ENCODE data around the gene C3orf49. TPM values are rescaled to one million over a fixed set of nuclear protein-coding genes. Genes with fewer than 3 reads are reported as not detected.

The C3orf49 gene
- total and polyA plus RNA-seq, 2 of the 13 experiments (the other 11 are each of a cell fraction or from before 2014, with no cell fraction given): not detected

DNA sequence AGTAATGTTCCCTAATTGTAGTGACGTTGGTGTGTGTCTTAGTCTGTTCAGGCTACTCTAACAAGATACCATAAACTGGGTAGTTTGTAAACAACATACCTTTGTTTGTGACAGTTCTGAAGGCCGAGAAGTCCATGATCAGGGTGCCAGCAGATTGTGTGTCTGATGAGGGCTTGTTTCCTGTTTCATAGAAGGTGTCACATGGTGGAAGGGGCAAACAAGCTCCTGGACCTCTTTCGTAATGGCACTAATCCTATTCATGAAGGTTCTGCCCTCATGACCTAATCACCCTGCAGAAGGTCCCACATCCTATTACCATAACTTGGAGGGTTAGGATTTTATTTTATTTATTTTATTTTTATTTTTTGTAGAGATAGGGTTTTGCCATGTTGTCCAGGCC is 55.7 kb downstream of the C3orf49 start (continued):
- TF ChIP-seq, protein P1, sequence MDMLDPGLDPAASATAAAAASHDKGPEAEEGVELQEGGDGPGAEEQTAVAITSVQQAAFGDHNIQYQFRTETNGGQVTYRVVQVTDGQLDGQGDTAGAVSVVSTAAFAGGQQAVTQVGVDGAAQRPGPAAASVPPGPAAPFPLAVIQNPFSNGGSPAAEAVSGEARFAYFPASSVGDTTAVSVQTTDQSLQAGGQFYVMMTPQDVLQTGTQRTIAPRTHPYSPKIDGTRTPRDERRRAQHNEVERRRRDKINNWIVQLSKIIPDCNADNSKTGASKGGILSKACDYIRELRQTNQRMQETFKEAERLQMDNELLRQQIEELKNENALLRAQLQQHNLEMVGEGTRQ (IDR thresholded peaks at IDR 0.05; ENCODE audit: low read depth, low read length): peak; percentile 49; the same call in 1 of the 2 replicates
- TF ChIP-seq, protein P1 (CRISPR knock-in tag; IDR thresholded peaks at IDR 0.05; ENCODE audit: borderline replicate concordance): peak; percentile 54; the same call in 1 of the 2 replicates
- TF ChIP-seq, protein P2, sequence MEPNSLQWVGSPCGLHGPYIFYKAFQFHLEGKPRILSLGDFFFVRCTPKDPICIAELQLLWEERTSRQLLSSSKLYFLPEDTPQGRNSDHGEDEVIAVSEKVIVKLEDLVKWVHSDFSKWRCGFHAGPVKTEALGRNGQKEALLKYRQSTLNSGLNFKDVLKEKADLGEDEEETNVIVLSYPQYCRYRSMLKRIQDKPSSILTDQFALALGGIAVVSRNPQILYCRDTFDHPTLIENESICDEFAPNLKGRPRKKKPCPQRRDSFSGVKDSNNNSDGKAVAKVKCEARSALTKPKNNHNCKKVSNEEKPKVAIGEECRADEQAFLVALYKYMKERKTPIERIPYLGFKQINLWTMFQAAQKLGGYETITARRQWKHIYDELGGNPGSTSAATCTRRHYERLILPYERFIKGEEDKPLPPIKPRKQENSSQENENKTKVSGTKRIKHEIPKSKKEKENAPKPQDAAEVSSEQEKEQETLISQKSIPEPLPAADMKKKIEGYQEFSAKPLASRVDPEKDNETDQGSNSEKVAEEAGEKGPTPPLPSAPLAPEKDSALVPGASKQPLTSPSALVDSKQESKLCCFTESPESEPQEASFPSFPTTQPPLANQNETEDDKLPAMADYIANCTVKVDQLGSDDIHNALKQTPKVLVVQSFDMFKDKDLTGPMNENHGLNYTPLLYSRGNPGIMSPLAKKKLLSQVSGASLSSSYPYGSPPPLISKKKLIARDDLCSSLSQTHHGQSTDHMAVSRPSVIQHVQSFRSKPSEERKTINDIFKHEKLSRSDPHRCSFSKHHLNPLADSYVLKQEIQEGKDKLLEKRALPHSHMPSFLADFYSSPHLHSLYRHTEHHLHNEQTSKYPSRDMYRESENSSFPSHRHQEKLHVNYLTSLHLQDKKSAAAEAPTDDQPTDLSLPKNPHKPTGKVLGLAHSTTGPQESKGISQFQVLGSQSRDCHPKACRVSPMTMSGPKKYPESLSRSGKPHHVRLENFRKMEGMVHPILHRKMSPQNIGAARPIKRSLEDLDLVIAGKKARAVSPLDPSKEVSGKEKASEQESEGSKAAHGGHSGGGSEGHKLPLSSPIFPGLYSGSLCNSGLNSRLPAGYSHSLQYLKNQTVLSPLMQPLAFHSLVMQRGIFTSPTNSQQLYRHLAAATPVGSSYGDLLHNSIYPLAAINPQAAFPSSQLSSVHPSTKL (CRISPR knock-in tag; IDR thresholded peaks at IDR 0.05): peak; percentile 47; the same call in 1 of the 2 replicates
- 0 out of 2 replicates have a peak, but pooled peaks have one; percentile 21 for TF ChIP-seq ELF3 (CRISPR knock-in tag; IDR thresholded peaks at IDR 0.05)
- peak; percentile 96 for TF ChIP-seq ZNF264 (CRISPR knock-in tag; IDR thresholded peaks at IDR 0.05)
- TF ChIP-seq, protein P3, sequence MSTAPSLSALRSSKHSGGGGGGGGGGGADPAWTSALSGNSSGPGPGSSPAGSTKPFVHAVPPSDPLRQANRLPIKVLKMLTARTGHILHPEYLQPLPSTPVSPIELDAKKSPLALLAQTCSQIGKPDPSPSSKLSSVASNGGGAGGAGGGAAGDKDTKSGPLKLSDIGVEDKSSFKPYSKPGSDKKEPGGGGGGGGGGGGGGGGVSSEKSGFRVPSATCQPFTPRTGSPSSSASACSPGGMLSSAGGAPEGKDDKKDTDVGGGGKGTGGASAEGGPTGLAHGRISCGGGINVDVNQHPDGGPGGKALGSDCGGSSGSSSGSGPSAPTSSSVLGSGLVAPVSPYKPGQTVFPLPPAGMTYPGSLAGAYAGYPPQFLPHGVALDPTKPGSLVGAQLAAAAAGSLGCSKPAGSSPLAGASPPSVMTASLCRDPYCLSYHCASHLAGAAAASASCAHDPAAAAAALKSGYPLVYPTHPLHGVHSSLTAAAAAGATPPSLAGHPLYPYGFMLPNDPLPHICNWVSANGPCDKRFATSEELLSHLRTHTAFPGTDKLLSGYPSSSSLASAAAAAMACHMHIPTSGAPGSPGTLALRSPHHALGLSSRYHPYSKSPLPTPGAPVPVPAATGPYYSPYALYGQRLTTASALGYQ (CRISPR knock-in tag; IDR thresholded peaks at IDR 0.05): no peak
- no peak for TF ChIP-seq ZMYM3 (CRISPR knock-in tag; IDR thresholded peaks at IDR 0.05)
- TF ChIP-seq CBFB (CRISPR knock-in tag; IDR thresholded peaks at IDR 0.05): no peak
- no peak for TF ChIP-seq ZNF33A (CRISPR knock-in tag; IDR thresholded peaks at IDR 0.05; ENCODE audit: borderline replicate concordance)
- TF ChIP-seq CEBPB (IDR thresholded peaks at IDR 0.05; ENCODE audit: borderline replicate concordance, low read depth, low read length): peak; percentile 64; the same call in 1 of the 2 replicates
- peak; percentile 76 for TF ChIP-seq PITX1 (CRISPR knock-in tag; IDR thresholded peaks at IDR 0.05)
- 0 out of 2 replicates have a peak, but pooled peaks have one; percentile 23 for TF ChIP-seq FOXK1 (CRISPR knock-in tag; IDR thresholded peaks at IDR 0.05; ENCODE audit: borderline replicate concordance, low read depth)
- peak; percentile 50; the same call in 1 of the 2 replicates for TF ChIP-seq SAP130 (CRISPR knock-in tag; IDR thresholded peaks at IDR 0.05; ENCODE audit: low read depth)
- TF ChIP-seq MBD4 (IDR thresholded peaks at IDR 0.05; ENCODE audit: borderline replicate concordance, low read length): no peak
- no peak for TF ChIP-seq FOXA1 (IDR thresholded peaks at IDR 0.05)
- TF ChIP-seq FOXA1 (CRISPR knock-in tag; IDR thresholded peaks at IDR 0.05): peak; percentile 24; the same call in 1 of the 2 replicates
- 0 out of 3 replicates have a peak, but pooled peaks have one; percentile 19 for TF ChIP-seq MXI1 (IDR thresholded peaks at IDR 0.05; ENCODE audit: borderline replicate concordance, low read depth, low read length)
- TF ChIP-seq, protein P4, sequence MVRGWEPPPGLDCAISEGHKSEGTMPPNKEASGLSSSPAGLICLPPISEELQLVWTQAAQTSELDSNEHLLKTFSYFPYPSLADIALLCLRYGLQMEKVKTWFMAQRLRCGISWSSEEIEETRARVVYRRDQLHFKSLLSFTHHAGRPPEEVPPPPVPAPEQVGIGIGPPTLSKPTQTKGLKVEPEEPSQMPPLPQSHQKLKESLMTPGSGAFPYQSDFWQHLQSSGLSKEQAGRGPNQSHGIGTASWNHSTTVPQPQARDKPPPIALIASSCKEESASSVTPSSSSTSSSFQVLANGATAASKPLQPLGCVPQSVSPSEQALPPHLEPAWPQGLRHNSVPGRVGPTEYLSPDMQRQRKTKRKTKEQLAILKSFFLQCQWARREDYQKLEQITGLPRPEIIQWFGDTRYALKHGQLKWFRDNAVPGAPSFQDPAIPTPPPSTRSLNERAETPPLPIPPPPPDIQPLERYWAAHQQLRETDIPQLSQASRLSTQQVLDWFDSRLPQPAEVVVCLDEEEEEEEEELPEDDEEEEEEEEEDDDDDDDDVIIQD (CRISPR knock-in tag; IDR thresholded peaks at IDR 0.05; ENCODE audit: low read depth): peak; percentile 41; the same call in 1 of the 2 replicates
- TF ChIP-seq NR2F6 (IDR thresholded peaks at IDR 0.05): 0 out of 2 replicates have a peak, but pooled peaks have one; percentile 15
- TF ChIP-seq NR2F6 (CRISPR knock-in tag; IDR thresholded peaks at IDR 0.05): peak; percentile 71; the same call in 1 of the 2 replicates
- TF ChIP-seq FOXP1 (IDR thresholded peaks at IDR 0.05): no peak
- peak; percentile 54 for TF ChIP-seq FOXP1 (CRISPR knock-in tag; IDR thresholded peaks at IDR 0.05)

Measured in HepG2 (cell line).